ENCODE results near the gene SSX4.
"Not testable (repeated sequence)": the region's sequence is repeated elsewhere in the genome, so short reads cannot be mapped to it uniquely, and the experiment has no call there.

The SSX4 gene, protein sequence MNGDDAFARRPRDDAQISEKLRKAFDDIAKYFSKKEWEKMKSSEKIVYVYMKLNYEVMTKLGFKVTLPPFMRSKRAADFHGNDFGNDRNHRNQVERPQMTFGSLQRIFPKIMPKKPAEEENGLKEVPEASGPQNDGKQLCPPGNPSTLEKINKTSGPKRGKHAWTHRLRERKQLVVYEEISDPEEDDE

DNA sequence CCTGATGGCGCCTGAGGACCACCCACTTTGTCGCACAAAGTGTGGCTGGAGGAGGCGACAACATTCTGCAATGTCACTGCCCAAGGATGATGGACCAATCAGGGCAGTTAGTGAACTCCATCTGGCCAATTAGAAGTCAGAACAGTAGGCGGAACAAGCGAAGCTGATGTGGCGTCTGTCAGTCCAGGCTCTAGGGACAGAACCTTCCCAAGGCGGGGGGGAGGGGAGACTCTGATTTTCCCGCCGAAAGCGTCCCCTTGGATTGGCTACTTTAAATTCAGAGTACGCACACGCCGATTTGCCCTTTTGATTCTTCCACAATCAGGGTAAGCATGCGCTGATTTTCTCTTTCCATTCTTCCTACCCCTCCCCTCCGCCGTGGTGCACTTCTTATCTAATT lies at the start of gene SSX4:
Gene SSX4 (plus strand): TSS at position 301 of the 400 bp plus-strand sequence. CDS start 515 bp downstream, outside the sequence.
- not testable (repeated sequence) for DNase-seq

DNA sequence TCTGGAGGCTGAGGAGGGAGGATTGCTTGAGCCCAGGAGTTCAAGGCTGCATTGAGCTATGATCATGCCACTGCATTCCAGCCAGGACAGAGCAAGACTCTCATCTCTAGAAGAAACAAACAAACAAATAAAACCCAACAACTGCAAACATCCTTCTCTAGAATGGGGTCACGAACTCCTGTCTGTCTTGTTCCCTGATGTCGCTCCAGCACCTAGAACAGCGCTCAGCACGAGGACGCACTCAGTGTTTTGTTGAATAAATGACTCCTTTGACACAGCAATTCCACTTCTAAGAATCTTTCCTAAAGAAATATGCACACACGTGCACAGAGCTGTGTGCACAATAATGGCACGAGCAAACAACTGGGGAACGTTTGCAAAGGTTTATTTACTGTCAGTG lies 37.3 kb upstream of the SSX4 start:
- DNase-seq = not testable (repeated sequence)

DNA sequence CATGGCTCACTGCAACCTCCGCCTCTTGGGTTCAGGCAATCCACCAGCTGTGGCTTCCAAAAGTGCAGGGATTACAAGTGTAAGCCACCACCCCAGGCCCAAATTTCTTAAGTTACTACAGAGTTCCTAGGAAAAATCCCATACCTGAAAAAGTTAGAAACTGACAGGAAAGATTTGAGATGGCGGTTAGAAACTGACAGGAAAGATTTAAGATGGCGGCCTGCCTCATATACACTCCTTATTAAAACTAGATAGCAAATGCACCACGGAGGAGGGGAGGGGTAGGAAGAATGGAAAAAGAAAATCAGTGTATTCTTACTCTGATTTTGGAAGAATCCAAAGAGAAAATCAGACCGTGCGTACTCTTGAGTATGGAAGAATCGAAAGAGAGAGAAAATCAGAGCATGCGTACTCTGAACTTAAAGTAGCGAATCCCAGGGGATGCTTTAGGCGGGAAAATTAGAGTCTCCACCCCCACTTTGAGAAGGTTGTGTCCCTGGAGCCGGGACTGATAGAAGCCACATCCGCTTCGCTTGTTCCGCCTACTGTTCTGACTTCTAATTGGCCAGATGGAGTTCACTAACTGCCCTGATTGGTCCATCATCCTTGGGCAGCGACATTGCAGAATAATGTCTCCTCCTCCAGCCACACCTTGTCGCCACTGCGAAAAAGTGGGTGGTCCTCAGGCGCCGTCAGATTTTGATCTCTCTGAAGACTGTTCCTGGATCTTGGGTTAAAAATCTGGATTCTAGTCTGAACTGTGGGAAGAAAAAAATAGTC lies 26.8 kb upstream of the SSX4 start, which contains the start of gene SSX3:
Gene SSX3 (minus strand): TSS at position 389 of the 780 bp plus-strand sequence. CDS start 1,454 bp downstream, outside the sequence.
- not testable (repeated sequence) for DNase-seq

DNA sequence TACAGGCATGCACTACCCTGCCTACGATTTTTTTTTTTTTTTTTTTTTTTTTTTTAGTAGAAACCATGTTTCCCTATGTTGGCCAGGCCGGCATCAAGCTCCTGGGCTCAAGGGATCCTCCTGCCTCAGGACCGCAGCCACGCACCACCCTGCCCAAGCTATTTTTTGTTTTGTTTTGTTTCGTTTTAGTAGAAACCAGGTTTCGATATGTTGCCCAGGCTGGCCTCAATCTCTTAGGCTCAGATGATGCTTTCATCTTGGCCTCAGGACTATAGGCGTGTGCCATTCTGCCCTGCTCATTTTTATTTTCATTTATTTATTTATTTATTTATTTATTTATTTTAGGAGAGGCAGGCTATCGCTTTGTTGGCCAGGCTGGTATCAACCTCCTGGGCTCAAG lies 25.7 kb upstream of the SSX4 start:
- DNase-seq = no peak

DNA sequence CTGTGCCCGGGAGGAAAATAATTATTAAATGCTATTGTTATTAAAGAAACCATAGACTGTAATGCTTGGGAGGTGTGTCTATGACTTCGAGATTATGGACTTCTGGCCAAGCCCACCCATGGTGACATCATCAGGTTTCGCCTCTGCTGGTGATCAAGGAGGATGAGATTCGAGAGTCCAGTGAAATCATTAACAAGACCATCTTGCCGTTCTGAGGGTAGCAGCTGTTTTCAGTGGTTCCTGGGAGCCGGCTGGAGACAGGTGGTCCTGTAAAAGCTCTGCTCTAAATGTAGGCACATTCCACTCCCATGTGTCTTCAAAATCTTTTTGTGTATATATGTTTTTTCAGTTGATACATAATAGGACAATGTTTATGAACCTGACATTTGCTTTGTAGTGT lies 24.1 kb upstream of the SSX4 start:
- not testable (repeated sequence) for DNase-seq

DNA sequence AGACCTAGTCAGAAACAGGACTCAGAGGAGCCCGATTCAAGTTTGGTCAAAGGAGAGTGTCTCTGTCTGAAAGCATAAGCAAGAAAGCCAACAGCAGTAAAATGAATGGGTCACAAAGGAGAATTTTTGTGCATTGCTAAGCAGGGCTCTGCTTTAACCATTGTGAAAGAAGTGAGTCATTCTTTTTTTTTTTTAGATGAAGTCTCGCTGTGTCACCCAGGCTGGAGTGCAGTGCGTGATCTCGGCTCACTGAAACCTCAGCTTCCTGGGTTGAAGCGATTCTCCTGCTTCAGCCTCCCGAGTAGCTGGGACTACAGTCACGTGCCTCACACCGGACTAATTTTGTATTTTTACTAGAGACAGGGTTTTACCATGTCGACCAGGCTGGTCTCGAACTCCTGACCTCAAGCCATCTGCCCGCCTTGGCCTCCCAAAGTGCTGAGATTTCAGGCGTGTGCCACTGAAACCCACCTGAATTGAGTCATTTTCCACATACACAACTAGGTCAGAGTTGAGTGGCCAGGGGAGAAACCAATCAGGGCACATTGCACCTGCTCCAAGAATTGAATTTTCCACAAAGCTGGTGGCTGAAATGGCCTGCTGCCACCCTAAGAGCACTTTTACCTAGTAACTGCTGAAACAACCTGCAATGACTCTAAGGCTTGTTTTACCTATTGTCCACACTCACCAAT lies 15.5 kb upstream of the SSX4 start:
- not testable (repeated sequence) for DNase-seq

DNA sequence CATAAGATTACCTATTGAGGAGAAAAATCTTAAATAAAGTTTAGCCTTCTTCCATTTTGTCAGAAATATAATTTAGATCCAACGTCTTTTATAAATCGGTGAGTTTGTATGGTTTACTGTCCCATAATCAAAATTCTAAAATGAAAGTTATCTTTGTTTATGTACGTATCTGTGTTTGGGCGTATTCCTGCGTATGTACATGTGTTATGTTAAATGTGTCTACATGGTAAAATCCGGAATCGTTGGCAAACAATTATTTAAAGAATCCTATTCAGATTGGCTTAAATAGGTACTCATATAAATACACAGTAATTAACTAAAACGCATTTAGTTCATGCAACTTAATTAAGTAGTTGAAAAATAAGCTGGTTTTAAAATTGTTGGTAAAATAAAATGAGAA lies 12.9 kb upstream of the SSX4 start:
- not testable (repeated sequence) for DNase-seq

DNA sequence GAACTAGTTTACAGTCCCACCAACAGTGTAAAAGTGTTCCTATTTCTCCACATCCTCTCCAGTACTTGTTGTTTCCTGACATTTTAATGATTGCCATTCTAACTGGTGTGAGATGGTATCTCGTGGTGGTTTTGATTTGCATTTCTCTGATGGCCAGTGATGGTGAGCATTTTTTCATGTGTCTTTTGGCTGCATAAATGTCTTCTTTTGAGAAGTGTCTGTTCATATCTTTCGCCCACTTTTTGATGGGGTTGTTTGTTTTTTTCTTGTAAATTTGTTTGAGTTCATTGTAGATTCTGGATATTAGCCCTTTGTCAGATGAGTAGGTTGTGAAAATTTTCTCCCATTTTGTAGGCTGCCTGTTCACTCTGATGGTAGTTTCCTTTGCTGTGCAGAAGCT lies 13.6 kb downstream of the SSX4 start:
- DNase-seq = not testable (repeated sequence)

DNA sequence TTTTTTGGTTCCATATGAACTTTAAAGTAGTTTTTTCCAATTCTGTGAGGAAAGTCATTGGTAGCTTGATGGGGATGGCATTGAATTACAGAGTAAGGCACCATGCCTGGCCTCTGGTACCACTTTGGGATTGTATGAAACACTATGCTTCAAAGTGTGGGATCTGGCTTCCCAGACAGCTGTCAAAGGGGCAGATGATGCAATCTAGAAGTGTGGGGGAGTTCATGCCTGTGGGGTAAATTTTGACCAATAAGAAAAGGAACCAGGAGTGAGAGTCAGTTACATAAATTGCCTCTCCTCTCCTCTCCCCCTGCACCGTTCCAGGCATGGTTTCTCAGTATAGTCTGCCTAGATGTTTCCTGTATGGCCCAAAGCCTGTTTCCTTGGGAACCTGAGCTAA lies 14.5 kb downstream of the SSX4 start:
- not testable (repeated sequence) for DNase-seq

DNA sequence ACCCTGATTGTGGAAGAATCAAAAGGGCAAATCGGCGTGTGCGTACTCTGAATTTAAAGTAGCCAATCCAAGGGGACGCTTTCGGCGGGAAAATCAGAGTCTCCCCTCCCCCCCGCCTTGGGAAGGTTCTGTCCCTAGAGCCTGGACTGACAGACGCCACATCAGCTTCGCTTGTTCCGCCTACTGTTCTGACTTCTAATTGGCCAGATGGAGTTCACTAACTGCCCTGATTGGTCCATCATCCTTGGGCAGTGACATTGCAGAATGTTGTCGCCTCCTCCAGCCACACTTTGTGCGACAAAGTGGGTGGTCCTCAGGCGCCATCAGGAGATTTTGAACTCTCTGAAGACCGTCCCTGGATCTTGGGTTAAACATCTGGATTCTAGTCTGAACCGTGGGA lies 28.5 kb downstream of the SSX4 start, which contains the start of gene SSX4B:
Gene SSX4B (minus strand): TSS at position 101 of the 400 bp plus-strand sequence. CDS start 588 bp downstream, outside the sequence.
- DNase-seq = not testable (repeated sequence)

DNA sequence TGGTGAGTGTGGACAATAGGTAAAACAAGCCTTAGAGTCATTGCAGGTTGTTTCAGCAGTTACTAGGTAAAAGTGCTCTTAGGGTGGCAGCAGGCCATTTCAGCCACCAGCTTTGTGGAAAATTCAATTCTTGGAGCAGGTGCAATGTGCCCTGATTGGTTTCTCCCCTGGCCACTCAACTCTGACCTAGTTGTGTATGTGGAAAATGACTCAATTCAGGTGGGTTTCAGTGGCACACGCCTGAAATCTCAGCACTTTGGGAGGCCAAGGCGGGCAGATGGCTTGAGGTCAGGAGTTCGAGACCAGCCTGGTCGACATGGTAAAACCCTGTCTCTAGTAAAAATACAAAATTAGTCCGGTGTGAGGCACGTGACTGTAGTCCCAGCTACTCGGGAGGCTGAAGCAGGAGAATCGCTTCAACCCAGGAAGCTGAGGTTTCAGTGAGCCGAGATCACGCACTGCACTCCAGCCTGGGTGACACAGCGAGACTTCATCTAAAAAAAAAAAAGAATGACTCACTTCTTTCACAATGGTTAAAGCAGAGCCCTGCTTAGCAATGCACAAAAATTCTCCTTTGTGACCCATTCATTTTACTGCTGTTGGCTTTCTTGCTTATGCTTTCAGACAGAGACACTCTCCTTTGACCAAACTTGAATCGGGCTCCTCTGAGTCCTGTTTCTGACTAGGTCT lies 43.8 kb downstream of the SSX4 start:
- DNase-seq = not testable (repeated sequence)

DNA sequence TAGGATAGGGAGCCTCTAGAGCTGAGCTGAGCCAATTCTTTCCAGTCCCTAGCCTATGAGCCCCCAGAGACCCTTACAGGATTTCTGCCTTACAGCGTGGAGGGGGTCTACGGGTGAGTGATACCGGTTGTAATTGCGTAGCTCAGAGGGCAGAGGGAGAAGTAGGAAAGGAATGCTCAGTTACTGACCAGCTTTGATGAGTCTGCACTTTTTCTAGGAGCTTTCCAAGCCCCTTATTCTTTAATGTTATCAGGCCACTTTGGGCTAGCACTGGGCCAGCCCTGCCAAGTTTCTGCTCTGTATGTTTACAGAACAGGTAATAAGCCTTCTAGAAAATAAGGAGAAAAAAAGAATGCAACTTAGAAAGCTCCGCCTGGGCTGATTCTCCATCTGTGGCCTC lies 46.3 kb downstream of the SSX4 start:
- DNase-seq = not testable (repeated sequence)

DNA sequence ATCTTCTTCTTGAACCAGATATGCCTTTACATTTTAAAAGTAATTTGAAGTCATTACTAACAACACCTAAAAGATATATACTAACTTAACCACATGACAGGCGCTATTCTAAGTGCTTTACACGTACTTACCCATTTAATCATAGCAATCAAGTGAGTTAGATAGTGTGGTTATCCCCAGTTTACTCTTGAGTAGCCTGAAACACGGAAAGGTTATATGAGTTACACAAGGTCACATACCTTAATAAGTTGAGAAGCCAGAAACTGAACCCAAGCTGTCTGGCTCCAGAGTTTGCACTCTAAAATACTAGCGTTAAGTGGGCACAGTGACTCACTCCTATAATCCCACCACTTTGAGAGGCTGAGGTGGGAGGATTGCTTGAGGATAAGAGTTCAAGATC lies 46.8 kb downstream of the SSX4 start:
- not testable (repeated sequence) for DNase-seq

DNA sequence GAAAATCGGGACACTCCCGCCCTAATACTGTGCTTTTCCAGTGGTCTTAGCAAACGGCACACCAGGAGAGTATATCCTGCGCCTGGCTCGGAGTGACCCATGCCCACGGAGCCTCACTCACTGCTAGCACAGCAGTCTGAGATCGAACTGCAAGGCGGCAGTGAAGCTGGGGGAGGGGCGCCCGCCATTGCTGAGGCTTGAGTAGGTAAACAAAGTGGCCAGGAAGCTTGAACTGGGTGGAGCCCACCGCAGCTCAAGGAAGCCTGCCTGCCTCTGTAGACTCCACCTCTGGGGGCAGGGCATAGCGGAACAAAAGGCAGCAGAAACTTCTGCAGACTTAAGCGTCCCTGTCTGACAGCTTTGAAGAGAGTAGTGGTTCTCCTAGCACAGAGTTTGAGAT lies 50.4 kb downstream of the SSX4 start:
- DNase-seq = not testable (repeated sequence)

All from MV-4-11 (cell line).